GM12878 (cell line): ENCODE measurements around the gene TFCP2L1.

ENCODE experiments used
- CEBPB ChIP-seq, 2 experiments: fragments of 150-350 bp in 1 of 2; IDR thresholded peaks; 2 replicates each; pipeline ENCODE4 v1.6.1; 2012 to 2014; ENCODE audit warnings: low read depth in 2 of 2, low read length in 2 of 2, borderline replicate concordance in 1 of 2, inconsistent platforms in 1 of 2
- CHD2 ChIP-seq: IDR thresholded peaks from 2 replicates; pipeline ENCODE4 v1.6.1; 2011; ENCODE audit warnings: low read depth, low read length, improper control_type of control experiment, borderline replicate concordance
- POLR2A ChIP-seq: IDR thresholded peaks from 2 replicates; pipeline ENCODE4 v1.6.1; 2011; ENCODE audit warnings: low read depth, mild to moderate bottlenecking, low read length
- SMARCA5 ChIP-seq: fragments of 450-650 bp; IDR thresholded peaks from 2 replicates; pipeline ENCODE4 v1.6.1; 2017; ENCODE audit warnings: mild to moderate bottlenecking
- SUZ12 ChIP-seq: fragments of 200-600 bp; sonication (generic); IDR thresholded peaks from one replicate; pipeline ENCODE4 v1.6.1; 2018; ENCODE audit warnings: antibody characterized with exemption, mild to moderate bottlenecking; ENCODE audit not compliant: unreplicated experiment
- ZNF207 ChIP-seq: fragments of 450-650 bp; IDR thresholded peaks from 2 replicates; pipeline ENCODE4 v1.6.1; 2014; ENCODE audit warnings: antibody characterized with exemption, mild to moderate bottlenecking, borderline replicate concordance
- ZNF687 ChIP-seq: fragments of 450-650 bp; IDR thresholded peaks from 2 replicates; pipeline ENCODE4 v1.6.1; 2017; ENCODE audit warnings: mild to moderate bottlenecking, moderate library complexity

- TF ChIP-seq ZNF687 (no peak), POLR2A (no peak), CEBPB (IDR thresholded peaks at IDR 0.05; ENCODE audit: borderline replicate concordance in 1 of 2, low read depth in 2 of 2, low read length in 2 of 2) (no peak), CHD2 (no peak), SUZ12 (no peak), SMARCA5 (no peak), ZNF207 (no peak)
Observed at GRCh38 chr2:121219866-121220265, 65.1 kb downstream of the TFCP2L1 start.
